GM21786 (cell line): ENCODE data around the gene TTLL11.

ENCODE experiments used
- ATAC-seq: cut with Tn5 transposase; IDR thresholded peaks from one replicate; pipeline ENCODE4 v1.9.1; 2021; ENCODE audit not compliant: unreplicated experiment

Gene TTLL11

GRCh38 chr9:121840838-121841760 is 252.0 kb downstream of the TTLL11 start:
- ATAC-seq, result no peak

GRCh38 chr9:121839726-121840500 is 253.2 kb downstream of the TTLL11 start:
- peak; percentile 79 for ATAC-seq

GRCh38 chr9:121838746-121839669 is 254.1 kb downstream of the TTLL11 start:
- ATAC-seq, result no peak

GRCh38 chr9:121837113-121837961 is 255.8 kb downstream of the TTLL11 start:
- ATAC-seq, result no peak

- ATAC-seq, result no peak
Observed at GRCh38 chr9:121836366-121836885, 256.7 kb downstream of the TTLL11 start.

- ATAC-seq, result no peak
Observed at GRCh38 chr9:121835587-121836365, 257.3 kb downstream of the TTLL11 start.

- ATAC-seq, result no peak
Observed at GRCh38 chr9:121833061-121833460, 260.0 kb downstream of the TTLL11 start.

- no peak for ATAC-seq
Observed at GRCh38 chr9:121831869-121832268, 261.2 kb downstream of the TTLL11 start.

GRCh38 chr9:121830441-121831140 is 262.5 kb downstream of the TTLL11 start:
- ATAC-seq, result no peak

- ATAC-seq, result no peak
Observed at GRCh38 chr9:121827251-121827967, 265.7 kb downstream of the TTLL11 start.

GRCh38 chr9:121826711-121827110 is 266.4 kb downstream of the TTLL11 start:
- ATAC-seq, result no peak

- no peak for ATAC-seq
Observed at GRCh38 chr9:121825031-121825691, 267.9 kb downstream of the TTLL11 start.

- ATAC-seq, result no peak
Observed at GRCh38 chr9:121824651-121825030, 268.5 kb downstream of the TTLL11 start.

GRCh38 chr9:121823451-121824169 is 269.5 kb downstream of the TTLL11 start:
- no peak for ATAC-seq

- ATAC-seq, result no peak
Observed at GRCh38 chr9:121822093-121823085, 270.7 kb downstream of the TTLL11 start.
